ENCODE results near the gene NMRK2. TPM values are rescaled to one million over a fixed set of nuclear protein-coding genes. Genes with fewer than 3 reads are reported as not detected.
A peak's percentile ranks its signal among the peaks of the same experiment; 100 is the strongest.

NMRK2 gene
- polyA plus RNA-seq, 1 of the 3 experiments (the other 2 are of a cell fraction) = not detected

GRCh38 chr19:3983936-3984583 is 51.2 kb downstream of the NMRK2 start:
- peaks cover 61% of the 10 kb centered on the region for H4K20me1 ChIP-seq (ENCODE audit: insufficient read depth)
- DNase-seq = peak; percentile 32

More at GRCh38 chr19:3983936-3984583, 51.2 kb downstream of the NMRK2 start:
- TF ChIP-seq MXI1 (IDR thresholded peaks at IDR 0.05; ENCODE audit: low read depth, low read length) = peak; percentile 96
- no peak for TF ChIP-seq REST (IDR thresholded peaks at IDR 0.05; ENCODE audit: low read depth, low read length)
- no peak for TF ChIP-seq PBX3 (IDR thresholded peaks at IDR 0.05)
- no peak for TF ChIP-seq GATA2 (CRISPR knock-in tag; IDR thresholded peaks at IDR 0.05)
- no peak for TF ChIP-seq CTCF (IDR thresholded peaks at IDR 0.05)
- TF ChIP-seq ZBTB33 (IDR thresholded peaks at IDR 0.05; ENCODE audit: borderline replicate concordance, low read depth) = no peak
- no peak for TF ChIP-seq ELF1 (IDR thresholded peaks at IDR 0.05)
- TF ChIP-seq MAX (IDR thresholded peaks at IDR 0.05; ENCODE audit: low read depth) = peak; percentile 91
- no peak for TF ChIP-seq GABPA (IDR thresholded peaks at IDR 0.05; ENCODE audit: low read depth)
- TF ChIP-seq EZH2phosphoT487 (IDR thresholded peaks at IDR 0.05; ENCODE audit: borderline replicate concordance, low read depth) = no peak
- TF ChIP-seq POLR2AphosphoS5 (IDR thresholded peaks at IDR 0.05; ENCODE audit: low read depth, low read length) = no peak
- TF ChIP-seq TCF12 (IDR thresholded peaks at IDR 0.05) = no peak
- TF ChIP-seq RCOR1 (IDR thresholded peaks at IDR 0.05; ENCODE audit: low read length) = no peak
- no peak for TF ChIP-seq TEAD4 (IDR thresholded peaks at IDR 0.05; ENCODE audit: borderline replicate concordance, insufficient read depth)
- TF ChIP-seq SIN3A (IDR thresholded peaks at IDR 0.05; ENCODE audit: borderline replicate concordance, low read depth, low read length) = peak; percentile 91
- no peak for TF ChIP-seq IRF3 (IDR thresholded peaks at IDR 0.05; ENCODE audit: low read depth, low read length)
- TF ChIP-seq SMC3 (IDR thresholded peaks at IDR 0.05; ENCODE audit: low read depth, low read length) = no peak
- TF ChIP-seq RXRA (IDR thresholded peaks at IDR 0.05; ENCODE audit: borderline replicate concordance, low read depth) = no peak
- no peak for TF ChIP-seq NFIC (IDR thresholded peaks at IDR 0.05; ENCODE audit: borderline replicate concordance)
- TF ChIP-seq RFX5 (IDR thresholded peaks at IDR 0.05; ENCODE audit: low read length) = no peak
- Histone ChIP-seq H3K4me1 (ENCODE audit: control insufficient read depth in 1 of 2, insufficient read depth in 2 of 2, low read depth in 1 of 2, low read length in 1 of 2) (peaks cover 15 to 37% of the 10 kb centered on the region in 2 experiments), H3K9ac (peak overlapping the region; percentile 91), H3K27ac (ENCODE audit: low read depth in 2 of 2, low read length in 1 of 2) (peak overlapping the region; percentile 35 to 91; a peak in 3 of 4 replicates), H3F3A (replicated peaks; ENCODE audit: insufficient read depth) (peaks cover 48% of the 10 kb centered on the region), H3K9me3 (no peaks in the 10 kb centered on the region), H2AFZ (ENCODE audit: low read depth) (no peak overlapping the region), H3K36me3 (replicated peaks in 1 of 2; ENCODE audit: control insufficient read depth in 1 of 2, insufficient read depth in 2 of 2, low read length in 1 of 2) (peaks cover 53 to 56% of the 10 kb centered on the region in 2 experiments), H3K79me2 (ENCODE audit: insufficient read depth) (peaks cover 62% of the 10 kb centered on the region), H3K9me2 (no peaks in the 10 kb centered on the region), H3K27me3 (ENCODE audit: insufficient read depth) (no peaks in the 10 kb centered on the region), H3K4me2 (peak overlapping the region; percentile 89), H3K4me3 (ENCODE audit: low read depth in 2 of 2, low read length in 1 of 2) (peak overlapping the region; percentile 91 to 99)
- ChIA-PET POLR2A (interaction anchor here (2.4 to 6.8 kb wide), 2 partner anchors 8 to 12 kb away, joined by 17 to 60 read pairs; partner anchors contain the start of gene DAPK3), CTCF (interaction anchor here (1.3 to 1.6 kb wide), 2 partner anchors 9 to 15 kb away, joined by 3 to 5 read pairs; no protein-coding TSS in a partner anchor)
- 11% methylated on average over 21 of the region's 30 CpGs for WGBS (ENCODE audit: low lambda C conversion rate)

Measured in SK-N-SH (cell line).